Lower lobe of right lung (tissue), 2 donors: ENCODE measurements around the gene MCIDAS. TPM values are rescaled to one million over a fixed set of nuclear protein-coding genes. Genes with fewer than 3 reads are reported as not detected.

Source experiments
- ATAC-seq, 2 donors: fragments of 200-7000 bp; cut with Tn5 transposase; one replicate each; pipeline ENCODE4 v1.9.1; 2020 to 2022; ENCODE audit warnings: mild to moderate bottlenecking in 2 of 2, moderate library complexity in 2 of 2
- DNase-seq: peaks from one replicate; pipeline ENCODE4 v3.0.0-alpha.2; 2020
- H3K27ac ChIP-seq: fragments of 200-600 bp; one replicate; pipeline ENCODE4 v1.8.0; 2022
- H3K27me3 ChIP-seq: fragments of 200-600 bp; one replicate; pipeline ENCODE4 v1.8.0; 2022; ENCODE audit warnings: low read depth
- H3K36me3 ChIP-seq: fragments of 200-600 bp; one replicate; pipeline ENCODE4 v1.8.0; 2022; ENCODE audit warnings: mild to moderate bottlenecking
- H3K4me1 ChIP-seq: fragments of 200-600 bp; one replicate; pipeline ENCODE4 v1.8.0; 2022
- H3K4me3 ChIP-seq: fragments of 200-600 bp; one replicate; pipeline ENCODE4 v1.8.0; 2022; ENCODE audit warnings: mild to moderate bottlenecking
- H3K9me3 ChIP-seq: fragments of 200-600 bp; one replicate; pipeline ENCODE4 v1.8.0; 2022
- intact Hi-C: fragments of 100-400 bp; cut with DNase I; formaldehyde crosslinking; loops from one replicate; pipeline ENCODE4 v1.11.0; 2022
- total RNA-seq: library from RNA; stranded (reverse); fragmentation: NEBNext Ultra II Directional; extraction: Animal tissue kit (Norgen Biotek cat#: 25700); gene quantifications from one replicate; pipeline ENCODE4 v1.2.1, GENCODE V29; 2021
- TF ChIP-seq, protein P1 (sequence below): fragments of 200-600 bp; IDR thresholded peaks from one replicate; pipeline ENCODE4 v1.8.0; 2022; ENCODE audit warnings: antibody characterized with exemption, mild to moderate bottlenecking
- donor health status: DM: no; HTN: yes; CAD: no; lungs with severe emphysema.

Gene MCIDAS
- total RNA-seq, 1 donor from 2014 or later: 0.56 TPM

DNA sequence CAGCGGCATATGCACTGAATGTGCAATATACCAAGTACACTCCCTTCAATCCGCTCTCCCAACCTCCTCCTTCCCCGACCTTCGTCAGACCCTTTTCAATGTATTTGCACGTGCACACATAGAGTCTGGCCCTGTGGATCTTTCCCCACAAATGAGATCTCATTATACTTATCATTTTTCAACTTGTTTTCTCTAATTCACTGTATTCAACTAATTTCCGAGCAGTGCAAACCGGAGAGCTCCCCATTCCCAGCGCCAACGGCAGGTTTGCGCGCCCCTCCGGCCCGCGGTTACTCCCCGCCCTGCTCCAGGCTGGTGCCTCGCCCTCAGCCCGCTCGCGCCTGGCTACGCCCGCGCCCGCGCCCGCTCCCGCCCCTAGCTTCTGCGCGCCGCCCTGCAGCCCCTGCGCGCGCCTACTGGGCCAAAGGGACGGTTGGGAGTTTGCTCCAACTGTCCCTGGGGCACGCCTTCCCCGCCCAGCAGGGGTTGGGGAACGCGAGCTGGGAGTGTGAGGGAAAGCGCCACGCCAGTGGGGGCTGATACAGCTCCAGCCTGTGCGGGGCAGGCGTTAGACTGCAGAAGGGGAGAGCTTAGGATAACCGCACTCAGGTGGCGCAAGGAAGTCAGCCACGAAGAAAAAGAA is 50.8 kb downstream of the MCIDAS start:
- DNase-seq (peak; percentile 52), ATAC-seq (peak; percentile 32 to 66)
- Histone ChIP-seq H3K36me3 (no peaks in the 10 kb centered on the region), H3K9me3 (no peaks in the 10 kb centered on the region), H3K27me3 (peaks cover 64% of the 10 kb centered on the region), H3K27ac (no peak overlapping the region), H3K4me1 (peaks cover 33% of the 10 kb centered on the region), H3K4me3 (peak overlapping the region; percentile 25)
- intact Hi-C loops: no loop called here
- TF ChIP-seq, protein P1, sequence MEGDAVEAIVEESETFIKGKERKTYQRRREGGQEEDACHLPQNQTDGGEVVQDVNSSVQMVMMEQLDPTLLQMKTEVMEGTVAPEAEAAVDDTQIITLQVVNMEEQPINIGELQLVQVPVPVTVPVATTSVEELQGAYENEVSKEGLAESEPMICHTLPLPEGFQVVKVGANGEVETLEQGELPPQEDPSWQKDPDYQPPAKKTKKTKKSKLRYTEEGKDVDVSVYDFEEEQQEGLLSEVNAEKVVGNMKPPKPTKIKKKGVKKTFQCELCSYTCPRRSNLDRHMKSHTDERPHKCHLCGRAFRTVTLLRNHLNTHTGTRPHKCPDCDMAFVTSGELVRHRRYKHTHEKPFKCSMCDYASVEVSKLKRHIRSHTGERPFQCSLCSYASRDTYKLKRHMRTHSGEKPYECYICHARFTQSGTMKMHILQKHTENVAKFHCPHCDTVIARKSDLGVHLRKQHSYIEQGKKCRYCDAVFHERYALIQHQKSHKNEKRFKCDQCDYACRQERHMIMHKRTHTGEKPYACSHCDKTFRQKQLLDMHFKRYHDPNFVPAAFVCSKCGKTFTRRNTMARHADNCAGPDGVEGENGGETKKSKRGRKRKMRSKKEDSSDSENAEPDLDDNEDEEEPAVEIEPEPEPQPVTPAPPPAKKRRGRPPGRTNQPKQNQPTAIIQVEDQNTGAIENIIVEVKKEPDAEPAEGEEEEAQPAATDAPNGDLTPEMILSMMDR: peak; percentile 30

DNA sequence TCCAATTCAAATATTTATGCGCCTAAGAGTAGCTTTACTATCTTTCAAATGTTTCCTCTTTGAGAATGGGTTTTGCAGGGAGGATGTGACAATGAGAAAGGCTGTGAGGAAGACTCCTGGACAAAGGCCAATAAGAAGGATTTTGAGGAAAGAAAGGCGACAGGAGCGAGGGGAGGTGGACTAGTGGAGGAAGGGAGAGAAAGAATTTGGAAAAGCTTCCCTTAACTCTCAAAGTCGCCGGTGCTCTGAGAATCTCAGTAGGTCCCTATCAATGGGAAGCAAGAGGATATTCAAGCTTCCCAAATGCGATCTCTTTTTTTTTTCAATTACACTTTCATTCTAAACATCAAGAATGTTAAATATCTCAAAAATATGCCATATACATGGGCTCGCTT is 51.3 kb downstream of the MCIDAS start:
- intact Hi-C loops: no loop called here
- peak overlapping the region; percentile 25 for H3K4me3 ChIP-seq
- peaks cover 67% of the 10 kb centered on the region for H3K27me3 ChIP-seq
- no peak overlapping the region for H3K27ac ChIP-seq
- no peaks in the 10 kb centered on the region for H3K9me3 ChIP-seq
- no peak for DNase-seq
- TF ChIP-seq, protein P1: no peak
- no peak for ATAC-seq
- H3K36me3 ChIP-seq: no peaks in the 10 kb centered on the region
- peaks cover 33% of the 10 kb centered on the region for H3K4me1 ChIP-seq

DNA sequence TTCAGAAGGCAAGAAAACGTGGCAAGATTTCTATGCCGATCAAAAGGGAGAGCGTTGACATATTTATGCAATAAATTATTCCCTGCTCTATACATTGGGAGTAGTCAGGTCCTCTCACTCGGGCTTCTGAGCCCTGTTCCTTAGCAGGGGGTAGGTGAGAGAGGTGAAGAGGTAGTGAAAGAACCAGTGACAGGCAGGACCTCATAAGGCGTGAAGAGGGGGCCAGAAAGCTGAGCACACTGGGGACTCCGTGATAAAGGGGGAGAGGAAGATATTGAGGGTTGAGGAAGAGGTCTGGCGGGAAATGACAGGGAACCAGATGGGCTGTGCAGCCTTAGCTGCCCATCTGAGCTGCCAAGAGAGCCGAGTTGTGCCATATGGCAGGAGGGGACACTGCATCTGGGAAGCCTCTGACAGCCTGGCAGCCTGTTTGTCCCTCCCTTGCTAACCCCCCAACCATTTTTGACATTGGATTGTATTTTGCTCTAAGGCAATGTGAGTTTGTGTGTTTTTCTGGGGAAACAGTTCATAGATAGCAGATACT is 53.4 kb downstream of the MCIDAS start:
- TF ChIP-seq, protein P1: no peak
- intact Hi-C loops: no loop called here
- H3K4me3 ChIP-seq: peak overlapping the region; percentile 54
- H3K36me3 ChIP-seq: no peaks in the 10 kb centered on the region
- peaks cover 62% of the 10 kb centered on the region for H3K27me3 ChIP-seq
- ATAC-seq: no peak
- no peak for DNase-seq
- H3K9me3 ChIP-seq: no peaks in the 10 kb centered on the region
- peaks cover 33% of the 10 kb centered on the region for H3K4me1 ChIP-seq
- H3K27ac ChIP-seq: no peak overlapping the region

GRCh38 chr5:55172937-55173686 is 54.0 kb downstream of the MCIDAS start, which contains the start of gene CDC20B:
CDC20B (minus strand) TSS chr5:55173177; CDS start chr5:55173000, 177 bp downstream.
- Histone ChIP-seq H3K27me3 (peaks cover 55% of the 10 kb centered on the region), H3K27ac (no peak within 1 kb of the TSS)
- intact Hi-C loops: no loop called here

More at GRCh38 chr5:55172937-55173686, 54.0 kb downstream of the MCIDAS start, which contains the start of gene CDC20B:
- Histone ChIP-seq H3K36me3 (no peaks in the 10 kb centered on the region), H3K4me3 (peak within 1 kb of the TSS; percentile 54), H3K4me1 (peaks cover 33% of the 10 kb centered on the region), H3K9me3 (no peaks in the 10 kb centered on the region)
- ATAC-seq: peak; percentile 94 to 96
- DNase-seq: peak; percentile 64
- TF ChIP-seq, protein P1: no peak
